Measurements from ENCODE around the gene KCNJ18.
"Not testable (repeated sequence)": the region's sequence is repeated elsewhere in the genome, so short reads cannot be mapped to it uniquely, and the experiment has no call there.

The KCNJ18 gene

GRCh38 chr17:21705021-21705601, 12.8 kb downstream of the KCNJ18 start:
- no peak for DNase-seq

- not testable (repeated sequence) for DNase-seq
These were observed 13.4 kb downstream of the KCNJ18 start for GRCh38 chr17:21705746-21706145.

- DNase-seq: not testable (repeated sequence)
These were observed 14.2 kb downstream of the KCNJ18 start for GRCh38 chr17:21706546-21706945.

- not testable (repeated sequence) for DNase-seq
These were observed 14.8 kb downstream of the KCNJ18 start for GRCh38 chr17:21707131-21707530.

- not testable (repeated sequence) for DNase-seq
These were observed 15.6 kb downstream of the KCNJ18 start for GRCh38 chr17:21707711-21708611.

GRCh38 chr17:21708612-21709535, 16.6 kb downstream of the KCNJ18 start:
- DNase-seq: not testable (repeated sequence)

- DNase-seq: not testable (repeated sequence)
These were observed 17.7 kb downstream of the KCNJ18 start for GRCh38 chr17:21709994-21710393.

- DNase-seq: not testable (repeated sequence)
These were observed 18.2 kb downstream of the KCNJ18 start for GRCh38 chr17:21710486-21710885.

- no peak for DNase-seq
These were observed 18.9 kb downstream of the KCNJ18 start for GRCh38 chr17:21711182-21711581.

GRCh38 chr17:21713020-21713419, 20.7 kb downstream of the KCNJ18 start:
- not testable (repeated sequence) for DNase-seq

- not testable (repeated sequence) for DNase-seq
These were observed 21.3 kb downstream of the KCNJ18 start for GRCh38 chr17:21713631-21714030.

GRCh38 chr17:21714676-21715075, 22.4 kb downstream of the KCNJ18 start:
- not testable (repeated sequence) for DNase-seq

- not testable (repeated sequence) for DNase-seq
These were observed 23.6 kb downstream of the KCNJ18 start for GRCh38 chr17:21715877-21716276.

GRCh38 chr17:21718971-21719370, 26.6 kb downstream of the KCNJ18 start:
- not testable (repeated sequence) for DNase-seq

- not testable (repeated sequence) for DNase-seq
These were observed 27.3 kb downstream of the KCNJ18 start for GRCh38 chr17:21719511-21720226.

GRCh38 chr17:21720566-21720965, 28.2 kb downstream of the KCNJ18 start:
- not testable (repeated sequence) for DNase-seq

- DNase-seq: not testable (repeated sequence)
These were observed 29.9 kb downstream of the KCNJ18 start for GRCh38 chr17:21722268-21722667.

- not testable (repeated sequence) for DNase-seq
These were observed 32.1 kb downstream of the KCNJ18 start for GRCh38 chr17:21724216-21725006.

- not testable (repeated sequence) for DNase-seq
These were observed 38.8 kb downstream of the KCNJ18 start for GRCh38 chr17:21731076-21731475.

- DNase-seq: not testable (repeated sequence)
These were observed 41.6 kb downstream of the KCNJ18 start for GRCh38 chr17:21733931-21734330.

- DNase-seq: not testable (repeated sequence)
These were observed 43.5 kb downstream of the KCNJ18 start for GRCh38 chr17:21735814-21736213.

Data from activated CD4-positive, alpha-beta T cell treated with anti-CD3 and anti-CD28 coated beads, Interleukin-2, Interleukin-6, amounts not matched to agents 100 ng/mL and 50 ng/mL, durations not matched to agents 16 hours and 8 hours (primary cell).